H9 (cell line): ENCODE results near the gene ITPR2. TPM values are rescaled to one million over a fixed set of nuclear protein-coding genes. Genes with fewer than 3 reads are reported as not detected.

Experiments
- DNase-seq: peaks from one replicate; pipeline ENCODE4 v3.0.0-alpha.2; 2017
- H2AFZ ChIP-seq: one replicate; pipeline ENCODE4 v1.6.1; 2013; ENCODE audit warnings: mild to moderate bottlenecking, low read length, control low read depth, moderate library complexity
- H2AK5ac ChIP-seq: 2 replicates; pipeline ENCODE4 v1.6.1; 2013; ENCODE audit warnings: low read length, control low read depth, mixed read lengths; ENCODE audit not compliant: insufficient read length
- H2BK120ac ChIP-seq: one replicate; pipeline ENCODE4 v1.6.1; 2013; ENCODE audit warnings: low read depth, mild to moderate bottlenecking, low read length, control low read depth, inconsistent platforms; ENCODE audit not compliant: poor library complexity, severe bottlenecking
- H2BK12ac ChIP-seq: 2 replicates; pipeline ENCODE4 v1.6.1; 2013; ENCODE audit warnings: low read length, control low read depth, mixed read lengths, low read depth; ENCODE audit not compliant: insufficient read length
- H2BK15ac ChIP-seq: 2 replicates; pipeline ENCODE4 v1.6.1; 2013; ENCODE audit warnings: low read depth, low read length, control low read depth
- H2BK20ac ChIP-seq: one replicate; pipeline ENCODE4 v1.6.1; 2013; ENCODE audit warnings: low read depth, mild to moderate bottlenecking, low read length, control low read depth, inconsistent platforms; ENCODE audit not compliant: poor library complexity, severe bottlenecking
- H2BK5ac ChIP-seq: 2 replicates; pipeline ENCODE4 v1.6.1; 2013; ENCODE audit warnings: low read length, control low read depth, mixed read lengths; ENCODE audit not compliant: insufficient read length
- H3K14ac ChIP-seq: 2 replicates; pipeline ENCODE4 v1.6.1; 2013; ENCODE audit warnings: low read length, control low read depth; ENCODE audit not compliant: insufficient read depth
- H3K18ac ChIP-seq: 2 replicates; pipeline ENCODE4 v1.6.1; 2013; ENCODE audit warnings: low read depth, mild to moderate bottlenecking, mixed read lengths, low read length, control low read depth; ENCODE audit not compliant: insufficient read length
- H3K23ac ChIP-seq: 2 replicates; pipeline ENCODE4 v1.6.1; 2013; ENCODE audit warnings: low read length, control low read depth, mixed read lengths, low read depth; ENCODE audit not compliant: insufficient read length
- H3K23me2 ChIP-seq: 2 replicates; pipeline ENCODE4 v1.6.1; 2013; ENCODE audit warnings: low read depth, mild to moderate bottlenecking, mixed read lengths, low read length, control low read depth; ENCODE audit not compliant: insufficient read length, poor library complexity, severe bottlenecking
- H3K27ac ChIP-seq: 2 replicates; pipeline ENCODE4 v1.5.1; 2013; ENCODE audit warnings: low read length, control low read depth, mixed read lengths, low read depth; ENCODE audit not compliant: insufficient read length
- H3K27me3 ChIP-seq: 2 replicates; pipeline ENCODE4 v1.6.1; 2013; ENCODE audit warnings: low read length, control low read depth, inconsistent platforms; ENCODE audit not compliant: insufficient read depth
- H3K4ac ChIP-seq: 2 replicates; pipeline ENCODE4 v1.6.1; 2013; ENCODE audit warnings: low read depth, mild to moderate bottlenecking, control low read depth, inconsistent platforms, low read length, moderate library complexity
- H3K4me1 ChIP-seq: 2 replicates; pipeline ENCODE4 v1.6.1; 2013; ENCODE audit warnings: low read length, control low read depth, inconsistent platforms; ENCODE audit not compliant: insufficient read depth
- H3K4me2 ChIP-seq: 2 replicates; pipeline ENCODE4 v1.6.1; 2013; ENCODE audit warnings: low read length, control low read depth, mixed read lengths; ENCODE audit not compliant: insufficient read length, insufficient read depth
- H3K56ac ChIP-seq: 2 replicates; pipeline ENCODE4 v1.6.1; 2013; ENCODE audit warnings: low read depth, mild to moderate bottlenecking, mixed read lengths, low read length, control low read depth; ENCODE audit not compliant: insufficient read length
- H3K79me1 ChIP-seq: 2 replicates; pipeline ENCODE4 v1.6.1; 2013; ENCODE audit warnings: low read depth, mild to moderate bottlenecking, moderate library complexity, low read length, control low read depth, inconsistent platforms; ENCODE audit not compliant: insufficient read depth, poor library complexity, severe bottlenecking
- H3K79me2 ChIP-seq: 2 replicates; pipeline ENCODE4 v1.6.1; 2013; ENCODE audit warnings: low read length, control low read depth, inconsistent platforms; ENCODE audit not compliant: insufficient read depth
- H3K9ac ChIP-seq: 2 replicates; pipeline ENCODE4 v1.6.1; 2013; ENCODE audit warnings: low read length, control low read depth, mixed read lengths; ENCODE audit not compliant: insufficient read length; ENCODE audit errors: extremely low read depth
- H3K9me3 ChIP-seq: one replicate; pipeline ENCODE4 v1.6.1; 2013; ENCODE audit warnings: low read depth, low read length, inconsistent platforms; ENCODE audit not compliant: control insufficient read depth
- H3T11ph ChIP-seq: one replicate; pipeline ENCODE4 v1.6.1; 2013; ENCODE audit warnings: mild to moderate bottlenecking, low read length, control low read depth, inconsistent platforms
- H4K20me1 ChIP-seq: one replicate; pipeline ENCODE4 v1.6.1; 2013; ENCODE audit not compliant: control insufficient read depth, insufficient read length, insufficient read depth
- H4K5ac ChIP-seq: 2 replicates; pipeline ENCODE4 v1.6.1; 2013; ENCODE audit warnings: low read depth, mild to moderate bottlenecking, mixed read lengths, low read length, control low read depth; ENCODE audit not compliant: insufficient read length
- H4K8ac ChIP-seq: replicated peaks from 2 replicates; pipeline ENCODE4 v1.6.1; 2013; ENCODE audit warnings: low read length, control low read depth, mixed read lengths, low read depth; ENCODE audit not compliant: insufficient read length
- H4K91ac ChIP-seq: 2 replicates; pipeline ENCODE4 v1.6.1; 2013; ENCODE audit warnings: low read depth, mild to moderate bottlenecking, moderate library complexity, mixed read lengths, low read length, control low read depth; ENCODE audit not compliant: insufficient read length
- H3K27ac Mint-ChIP-seq, 3 experiments: 2 replicates in 2 of 3; 3 replicates in 1 of 3; pipeline ENCODE4 v1.8.0; 2020 to 2021; ENCODE audit warnings: mixed read lengths in 3 of 3, mild to moderate bottlenecking in 1 of 3, moderate library complexity in 1 of 3
- H3K27me3 Mint-ChIP-seq: 2 replicates; pipeline ENCODE4 v1.8.0; 2021; ENCODE audit warnings: low read depth, mild to moderate bottlenecking, moderate library complexity, mixed read lengths
- H3K36me3 Mint-ChIP-seq, 3 experiments: 2 replicates in 2 of 3; 3 replicates in 1 of 3; pipeline ENCODE4 v1.8.0; 2020 to 2021; ENCODE audit warnings: low read depth in 3 of 3, mixed read lengths in 3 of 3; ENCODE audit not compliant: insufficient read depth in 1 of 3
- H3K4me1 Mint-ChIP-seq, 2 experiments: 2 replicates each; pipeline ENCODE4 v1.8.0; 2020; ENCODE audit warnings: mixed read lengths in 2 of 2
- H3K4me3 Mint-ChIP-seq, 2 experiments: 2 replicates in 1 of 2; 3 replicates in 1 of 2; pipeline ENCODE4 v1.8.0; 2020 to 2021; ENCODE audit warnings: mild to moderate bottlenecking in 2 of 2, mixed read lengths in 2 of 2, moderate library complexity in 1 of 2
- H3K9me3 Mint-ChIP-seq, 2 experiments: 2 replicates in 1 of 2; 3 replicates in 1 of 2; pipeline ENCODE4 v1.8.0; 2020; ENCODE audit warnings: mild to moderate bottlenecking in 2 of 2, mixed read lengths in 2 of 2, moderate library complexity in 1 of 2
- WGBS: extraction: QIAGEN DNeasy Blood & Tissue Kit; methylation state at CpG from one replicate; pipeline ENCODE4 v1.1.7; 2013; ENCODE audit warnings: missing lambda C conversion rate, low lambda C conversion rate, mixed read lengths; ENCODE audit not compliant: insufficient read length; ENCODE audit errors: extremely low coverage; 5-methylcytosine and 5-hydroxymethylcytosine counted together
- total RNA-seq: library from RNA; stranded (reverse); gene quantifications from 2 replicates; pipeline ENCODE4 v1.2.1, GENCODE V29; 2021
- TF ChIP-seq, protein P1 (sequence below): fragments of 200-600 bp; sonication (generic); conservative IDR thresholded peaks from 3 replicates; pipeline ENCODE4 v1.8.0; 2021; ENCODE audit warnings: antibody characterized with exemption, mild to moderate bottlenecking

Gene ITPR2
- total RNA-seq, 1 experiment from 2014 or later: 14.8 TPM

DNA sequence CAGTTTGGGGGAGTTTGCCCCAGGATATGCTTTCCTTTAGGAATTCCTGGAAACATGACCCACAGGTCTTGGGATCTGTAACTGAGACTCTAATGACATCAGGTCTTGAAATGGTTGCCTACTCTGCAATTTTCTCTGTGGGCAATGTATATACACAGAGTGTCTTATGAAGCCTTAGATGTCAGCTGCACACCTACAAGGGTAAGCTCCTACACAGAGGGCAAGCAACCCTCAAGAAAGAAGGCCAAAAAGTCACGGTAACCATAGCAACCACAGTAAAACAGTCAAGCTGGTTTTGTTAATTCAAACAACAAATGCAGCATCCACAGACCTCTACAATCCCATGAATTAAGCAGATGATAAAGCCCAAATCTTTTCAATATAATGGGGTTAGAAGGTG lies 344.6 kb downstream of the ITPR2 start:
- no peak overlapping the region for H2BK20ac ChIP-seq
- no peak overlapping the region for H3K4me3 Mint-ChIP-seq
- TF ChIP-seq, protein P1, sequence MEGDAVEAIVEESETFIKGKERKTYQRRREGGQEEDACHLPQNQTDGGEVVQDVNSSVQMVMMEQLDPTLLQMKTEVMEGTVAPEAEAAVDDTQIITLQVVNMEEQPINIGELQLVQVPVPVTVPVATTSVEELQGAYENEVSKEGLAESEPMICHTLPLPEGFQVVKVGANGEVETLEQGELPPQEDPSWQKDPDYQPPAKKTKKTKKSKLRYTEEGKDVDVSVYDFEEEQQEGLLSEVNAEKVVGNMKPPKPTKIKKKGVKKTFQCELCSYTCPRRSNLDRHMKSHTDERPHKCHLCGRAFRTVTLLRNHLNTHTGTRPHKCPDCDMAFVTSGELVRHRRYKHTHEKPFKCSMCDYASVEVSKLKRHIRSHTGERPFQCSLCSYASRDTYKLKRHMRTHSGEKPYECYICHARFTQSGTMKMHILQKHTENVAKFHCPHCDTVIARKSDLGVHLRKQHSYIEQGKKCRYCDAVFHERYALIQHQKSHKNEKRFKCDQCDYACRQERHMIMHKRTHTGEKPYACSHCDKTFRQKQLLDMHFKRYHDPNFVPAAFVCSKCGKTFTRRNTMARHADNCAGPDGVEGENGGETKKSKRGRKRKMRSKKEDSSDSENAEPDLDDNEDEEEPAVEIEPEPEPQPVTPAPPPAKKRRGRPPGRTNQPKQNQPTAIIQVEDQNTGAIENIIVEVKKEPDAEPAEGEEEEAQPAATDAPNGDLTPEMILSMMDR: no peak
- no peak overlapping the region for H4K91ac ChIP-seq
- H3K27me3 ChIP-seq: no peaks in the 10 kb centered on the region
- H3K79me1 ChIP-seq: no peaks in the 10 kb centered on the region
- H3K4ac ChIP-seq: no peak overlapping the region
- H4K8ac ChIP-seq: no peak overlapping the region
- H3K23ac ChIP-seq: no peak overlapping the region
- H2BK5ac ChIP-seq: no peak overlapping the region
- H4K5ac ChIP-seq: no peak overlapping the region
- H3K23me2 ChIP-seq: no peaks in the 10 kb centered on the region
- no peak overlapping the region for H3K56ac ChIP-seq
- no peaks in the 10 kb centered on the region for H3K4me1 ChIP-seq
- H3K4me2 ChIP-seq: no peak overlapping the region
- no peaks in the 10 kb centered on the region for H4K20me1 ChIP-seq
- no peaks in the 10 kb centered on the region; the same call in 1 of the 2 replicates for H3K79me2 ChIP-seq
- H3K9me3 Mint-ChIP-seq: no peaks in the 10 kb centered on the region
- H3K36me3 Mint-ChIP-seq: peaks cover 10 to 14% (median 13%) of the 10 kb centered on the region in 3 experiments; a peak in 6 of 7 replicates
- no peak overlapping the region for H2AK5ac ChIP-seq
- no peaks in the 10 kb centered on the region for H3K4me1 Mint-ChIP-seq
- H3K18ac ChIP-seq: no peak overlapping the region
- no peak overlapping the region for H2AFZ ChIP-seq
- no peak overlapping the region for H3K27ac ChIP-seq
- no peak overlapping the region for H2BK15ac ChIP-seq
- no peak overlapping the region for H2BK12ac ChIP-seq
- peak overlapping the region in 1 of 3 experiments; percentile 70; a peak in 1 of 7 replicates for H3K27ac Mint-ChIP-seq
- no peak for DNase-seq
- WGBS: no CpG with 5 or more reads among the region's 1 CpG
- H3K14ac ChIP-seq: no peak overlapping the region
- H3K27me3 Mint-ChIP-seq: no peaks in the 10 kb centered on the region
- H3K9ac ChIP-seq: no peak overlapping the region
- H2BK120ac ChIP-seq: no peak overlapping the region
- no peak overlapping the region for H3T11ph ChIP-seq
- no peaks in the 10 kb centered on the region for H3K9me3 ChIP-seq
